Umbilical cord (tissue), 2 donors: ENCODE measurements around the gene SSR1. TPM values are rescaled to one million over a fixed set of nuclear protein-coding genes. Genes with fewer than 3 reads are reported as not detected.
A peak's percentile ranks its signal among the peaks of the same experiment; 100 is the strongest.
"Not testable (repeated sequence)": the region's sequence is repeated elsewhere in the genome, so short reads cannot be mapped to it uniquely, and the experiment has no call there.

Source experiments
- DNase-seq: peaks from one replicate; pipeline ENCODE4 v3.0.0-alpha.2; 2015; ENCODE audit warnings: low spot score
- total RNA-seq: library from RNA; depleted of rRNA; stranded (reverse); fragments of >200 nt; gene quantifications from one replicate; pipeline ENCODE4 v1.2.3, GENCODE V29; 2014; ENCODE audit warnings: low replicate concordance; ENCODE audit not compliant: insufficient read depth

SSR1 gene
- total RNA-seq, 1 donor from 2014 or later, result 62.4 TPM

- DNase-seq, result no peak
These were observed 4.5 kb upstream of the SSR1 start for GRCh38 chr6:7317538-7317937.

GRCh38 chr6:7316658-7317533 lies 3.9 kb upstream of the SSR1 start:
- DNase-seq, result no peak

DNA sequence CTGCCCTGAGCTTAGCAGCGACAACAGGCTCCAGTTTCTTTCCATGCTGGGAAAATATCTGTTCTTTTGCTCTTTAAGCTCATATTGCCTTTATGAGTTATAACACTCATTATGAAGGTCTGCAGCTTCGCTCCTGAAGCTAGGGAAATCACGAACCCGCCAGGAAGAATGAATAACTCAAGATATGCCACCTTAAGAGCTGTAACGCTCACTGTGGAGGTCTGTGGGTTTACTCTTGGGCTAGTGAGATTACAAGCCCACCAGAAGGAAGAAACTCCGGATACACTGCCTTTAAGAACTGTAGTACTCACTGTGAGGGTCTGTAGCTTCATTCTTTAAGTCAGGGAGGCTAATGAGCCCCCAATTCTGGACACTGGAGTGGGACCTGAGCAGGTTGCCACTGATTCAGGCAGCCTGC lies 3.0 kb upstream of the SSR1 start:
- DNase-seq, result no peak

- DNase-seq, result not testable (repeated sequence)
These were observed 2.3 kb upstream of the SSR1 start for GRCh38 chr6:7315087-7315947.

DNA sequence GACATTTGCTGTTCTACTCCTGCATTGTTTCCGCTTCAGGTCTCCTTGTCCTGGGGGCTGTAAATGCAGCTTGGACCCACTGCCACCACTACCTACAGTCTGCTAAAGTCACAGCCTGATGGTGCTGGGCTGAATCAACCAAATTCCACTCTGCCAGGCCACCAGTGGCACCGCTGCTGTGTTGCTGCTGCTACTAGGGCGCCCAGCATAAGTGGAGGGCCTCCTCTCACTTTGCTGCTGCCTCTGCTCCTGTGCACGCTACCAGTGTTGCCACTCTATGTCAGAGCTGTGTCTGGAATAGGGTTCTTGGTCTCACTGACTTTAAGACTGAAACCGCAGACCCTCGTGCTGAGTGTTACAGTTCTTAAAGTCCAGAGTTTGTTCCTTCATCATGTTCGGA lies 1.4 kb upstream of the SSR1 start:
- no peak for DNase-seq

GRCh38 chr6:7313505-7314165 lies 636 bp upstream of the SSR1 start:
- no peak for DNase-seq

DNA sequence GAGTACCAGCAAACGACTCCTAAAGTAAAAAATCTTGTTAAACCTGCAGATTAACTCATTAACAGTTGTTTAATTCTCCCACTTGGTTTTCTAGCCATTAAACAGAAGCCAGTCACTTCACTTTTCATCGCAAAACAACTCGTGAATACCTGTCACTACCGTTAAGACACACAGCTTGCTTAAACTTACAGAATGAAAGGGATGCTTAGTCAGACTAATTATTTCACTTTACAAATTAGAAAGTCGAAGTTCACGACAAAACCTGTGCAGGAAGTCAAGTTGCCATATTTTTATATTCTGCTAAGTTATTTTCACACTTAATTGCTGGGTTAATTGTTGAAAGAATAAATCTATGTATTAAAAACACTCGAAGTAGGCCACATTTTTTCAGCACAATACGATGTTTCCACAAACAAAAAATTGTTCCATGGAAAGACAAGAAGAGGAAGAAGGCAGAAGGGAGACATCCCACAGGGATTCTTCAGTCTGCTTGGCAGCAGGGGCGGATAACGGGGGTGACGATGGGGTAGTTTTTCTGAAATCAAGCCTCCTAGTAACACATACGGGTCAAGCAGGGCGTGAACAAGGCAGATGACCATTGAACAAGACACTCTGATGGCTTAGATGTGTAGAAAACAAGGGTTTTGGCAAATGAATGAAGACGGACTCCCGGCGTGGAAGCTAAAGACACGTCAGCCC lies 933 bp downstream of the SSR1 start:
- DNase-seq, result peak; percentile 73

DNA sequence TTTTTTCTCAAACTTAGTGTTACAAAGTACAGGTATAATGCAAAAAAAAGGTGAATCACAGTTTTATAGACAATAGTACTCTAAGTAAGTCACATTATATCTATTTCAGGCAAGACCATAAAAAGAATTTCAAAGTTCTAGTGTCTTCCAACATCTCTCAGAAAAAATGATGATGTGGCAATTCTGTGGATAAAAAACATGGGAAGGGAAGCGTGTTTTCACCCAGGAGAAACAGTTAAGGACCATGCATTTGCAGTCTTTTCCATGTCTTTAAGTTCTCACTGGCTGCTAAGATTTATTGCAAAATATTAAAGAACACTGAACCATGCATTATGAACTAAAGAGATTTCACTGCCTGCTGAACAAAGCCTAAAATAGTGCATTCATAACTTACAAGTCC lies 1.8 kb downstream of the SSR1 start:
- DNase-seq, result peak; percentile 74

DNA sequence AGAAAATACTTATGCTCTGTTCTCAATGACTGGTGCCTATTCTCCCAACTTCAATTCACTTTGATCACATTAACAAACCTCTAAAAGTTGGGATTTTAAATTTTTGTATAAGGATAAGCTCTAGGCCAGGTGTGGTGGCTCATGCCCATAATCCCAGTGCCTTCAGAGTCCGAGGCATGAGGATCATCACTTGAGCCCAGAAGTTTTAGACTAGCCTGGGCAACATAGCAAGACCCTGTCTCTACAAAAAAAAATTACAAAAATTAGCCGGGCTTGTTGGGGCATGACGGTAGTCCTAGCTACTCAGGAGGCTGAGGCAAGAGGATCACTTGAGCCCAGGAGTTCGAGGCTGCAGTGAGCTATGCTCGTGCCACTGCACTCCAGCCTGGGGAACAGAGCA lies 3.9 kb downstream of the SSR1 start:
- no peak for DNase-seq

DNA sequence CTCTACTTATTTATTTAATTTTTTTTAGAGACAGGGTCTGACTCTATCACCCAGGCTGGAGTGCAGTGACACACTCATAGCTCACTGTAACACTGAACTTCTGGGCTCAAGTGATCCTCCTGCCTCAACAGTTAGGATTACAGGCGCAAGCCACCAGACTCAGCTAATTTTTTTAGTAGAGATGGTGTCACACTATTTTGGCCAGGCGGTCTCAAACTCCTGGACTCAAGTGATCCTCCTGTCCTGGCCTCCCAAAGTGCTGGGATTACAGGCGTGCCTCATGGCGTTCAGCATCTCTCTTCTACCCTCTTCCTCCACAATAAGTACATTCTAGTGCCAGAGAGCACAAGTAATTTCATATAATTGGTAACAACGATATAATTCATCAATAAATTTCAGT lies 5.5 kb downstream of the SSR1 start:
- DNase-seq, result no peak

DNA sequence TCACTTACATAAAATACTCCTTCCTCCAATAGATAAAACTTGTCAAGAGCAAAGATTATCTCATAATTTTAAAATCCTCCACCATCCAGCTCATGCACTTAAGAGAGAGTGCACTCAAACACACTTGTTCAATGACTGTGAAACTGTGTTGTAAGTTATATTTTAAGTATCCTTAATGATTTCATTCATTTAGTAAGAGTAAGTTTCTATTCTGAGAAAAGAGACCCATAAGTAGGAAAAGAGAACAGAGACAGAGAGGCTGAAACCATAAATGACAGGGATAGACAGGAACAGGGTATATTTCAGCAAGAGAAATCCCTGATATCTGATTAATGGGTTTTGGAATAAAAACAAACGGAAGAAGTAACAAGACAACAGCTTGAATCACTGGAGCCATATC lies 8.2 kb downstream of the SSR1 start:
- no peak for DNase-seq

DNA sequence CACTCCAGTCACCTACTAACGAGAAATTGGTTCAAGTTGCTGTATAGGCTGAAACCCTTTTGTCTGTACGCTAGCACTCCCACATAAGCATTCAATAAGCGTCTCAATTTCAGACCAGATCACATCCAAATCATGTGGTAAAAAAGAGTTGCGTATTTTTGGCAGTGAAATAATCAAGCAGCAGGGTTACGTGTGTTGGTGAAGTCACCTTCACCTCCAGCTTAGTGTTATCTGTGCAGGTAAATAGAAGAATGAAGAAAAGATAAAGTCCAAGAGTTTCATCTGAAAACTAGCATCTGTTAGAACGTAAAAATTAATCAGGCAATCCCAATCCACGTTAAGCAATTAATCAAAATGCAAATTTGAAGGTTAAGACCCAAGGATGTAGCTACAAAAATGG lies 11.3 kb downstream of the SSR1 start:
- no peak for DNase-seq

GRCh38 chr6:7300926-7301325 lies 12.1 kb downstream of the SSR1 start:
- DNase-seq, result no peak

GRCh38 chr6:7298113-7298512 lies 14.9 kb downstream of the SSR1 start:
- no peak for DNase-seq

GRCh38 chr6:7296602-7297001 lies 16.4 kb downstream of the SSR1 start:
- DNase-seq, result no peak

DNA sequence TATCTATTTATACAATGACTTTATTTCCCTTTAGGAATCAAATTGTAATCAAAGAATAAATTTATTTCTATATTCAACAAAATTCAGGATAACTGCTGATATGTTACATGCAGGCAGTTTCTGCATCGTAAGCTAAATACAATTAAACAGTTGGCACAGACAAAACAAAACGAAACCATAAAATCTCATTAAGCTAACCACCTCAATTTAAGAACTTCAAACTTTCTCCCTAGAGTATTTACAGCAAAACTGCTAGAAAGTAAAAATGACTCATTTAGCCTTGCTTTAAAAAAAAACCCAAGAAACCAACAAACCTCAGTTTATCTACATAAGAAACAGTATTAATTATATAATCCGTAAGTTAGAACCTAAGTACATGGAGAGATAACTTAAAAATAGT lies 17.1 kb downstream of the SSR1 start:
- DNase-seq, result no peak

GRCh38 chr6:7292596-7293255 lies 20.3 kb downstream of the SSR1 start:
- no peak for DNase-seq

DNA sequence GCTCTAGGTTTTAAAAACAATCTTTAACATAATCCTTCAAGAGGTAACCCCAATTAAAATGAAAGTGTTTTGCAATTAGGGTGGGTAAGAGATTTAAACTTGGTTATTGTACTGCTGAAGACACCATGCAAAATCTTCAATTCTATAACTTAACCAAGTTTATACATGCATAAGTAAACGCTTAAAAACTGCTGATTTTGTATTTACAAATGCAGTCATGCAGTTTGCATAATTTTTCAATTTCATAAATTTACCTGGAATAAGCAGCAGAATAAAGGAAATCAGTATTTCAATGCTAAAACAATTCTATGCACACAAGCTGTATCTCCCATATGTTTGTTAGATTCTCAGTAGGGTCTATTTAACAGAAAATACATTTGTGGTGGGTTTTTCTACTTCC lies 22.9 kb downstream of the SSR1 start:
- DNase-seq, result no peak

- no peak for DNase-seq
These were observed 27.6 kb downstream of the SSR1 start for GRCh38 chr6:7285416-7285815.

- DNase-seq, result no peak
These were observed 29.3 kb downstream of the SSR1 start for GRCh38 chr6:7283676-7284075.
